RPMI7951 (cell line): ENCODE data around the gene CCDC70. TPM values are rescaled to one million over a fixed set of nuclear protein-coding genes. Genes with fewer than 3 reads are reported as not detected.
"Not testable (repeated sequence)": the region's sequence is repeated elsewhere in the genome, so short reads cannot be mapped to it uniquely, and the experiment has no call there.

ENCODE experiments used
- DNase-seq: peaks from one replicate; pipeline ENCODE4 v3.0.0-alpha.2; 2012; ENCODE audit warnings: low read depth
- total RNA-seq: library from RNA; depleted of rRNA; stranded (reverse); fragments of >200 nt; shearing (Covaris generic); gene quantifications from 2 replicates; pipeline ENCODE4 v1.2.3, GENCODE V29; 2014; rRNA removed

The CCDC70 gene
- total RNA-seq, 1 experiment from 2014 or later = not detected

DNA sequence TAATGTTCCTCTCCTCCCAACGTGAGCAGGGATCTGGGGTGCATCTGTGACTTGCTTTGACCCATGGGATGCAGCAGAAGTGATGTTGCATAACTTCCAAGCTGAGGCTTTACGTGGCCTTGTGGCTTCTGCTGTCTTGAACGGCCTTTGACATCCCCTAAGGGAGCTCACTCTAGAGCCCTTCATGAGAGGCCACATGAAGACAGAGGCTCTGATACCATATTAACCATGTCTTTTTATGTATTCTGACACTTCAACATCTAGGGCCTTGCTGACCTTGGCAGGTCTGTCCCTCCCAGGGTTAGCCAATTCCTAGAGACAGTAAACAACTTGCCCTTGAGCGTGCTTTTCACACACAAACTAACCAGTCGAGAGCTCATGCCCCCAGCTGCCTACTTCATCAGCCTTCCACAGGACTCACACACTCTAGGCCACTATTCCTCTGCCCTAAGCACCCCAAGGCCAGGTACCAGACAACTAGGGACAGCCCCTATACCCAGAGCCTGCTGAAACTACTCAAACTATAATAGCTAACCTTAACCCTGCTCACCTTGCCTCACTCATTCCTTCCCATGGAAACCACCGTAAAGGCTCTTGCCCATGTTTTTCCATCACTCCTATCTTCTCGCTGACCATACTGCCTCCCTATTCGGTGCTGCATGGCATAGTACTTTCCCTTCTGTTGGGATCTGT is 45.4 kb downstream of the CCDC70 start:
- DNase-seq = no peak

DNA sequence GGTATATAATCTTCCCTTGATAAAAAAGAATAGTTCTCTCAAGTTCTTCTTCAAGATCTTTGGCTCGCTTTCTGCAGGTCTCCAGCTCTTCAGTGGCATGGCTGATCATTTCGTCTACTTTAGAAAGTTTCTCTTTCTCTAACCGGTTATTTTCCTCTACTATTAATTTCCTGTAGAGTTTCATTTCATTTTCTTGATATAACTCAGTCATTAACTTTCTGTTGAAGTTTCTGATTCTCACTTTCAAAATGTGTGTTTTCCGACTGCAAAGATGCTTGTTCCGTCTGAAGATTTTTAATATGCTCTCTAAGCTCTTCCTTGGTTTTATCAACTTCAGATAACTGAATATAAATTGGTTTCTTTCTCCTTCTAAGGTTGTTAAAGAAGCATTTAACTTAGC is 47.5 kb downstream of the CCDC70 start:
- not testable (repeated sequence) for DNase-seq

DNA sequence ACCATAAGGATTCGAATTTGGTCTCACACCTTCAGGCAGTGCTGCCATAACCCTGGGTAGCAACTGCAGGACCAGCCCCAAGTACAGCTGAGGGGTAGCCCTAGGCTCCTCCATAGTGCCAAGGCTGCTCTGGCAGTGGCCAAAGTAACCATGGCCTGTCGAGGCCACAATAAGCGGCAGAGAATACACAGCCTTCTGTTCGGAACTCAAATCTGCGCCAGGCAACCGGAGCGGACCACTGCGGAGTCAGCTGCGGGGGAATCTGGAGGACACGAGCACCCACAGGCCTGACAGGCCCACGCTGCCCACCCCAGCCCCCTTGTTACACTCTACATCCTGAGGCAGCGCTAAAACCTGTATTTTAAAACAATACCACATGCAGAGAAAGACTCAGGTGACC is 48.7 kb downstream of the CCDC70 start:
- DNase-seq = no peak

DNA sequence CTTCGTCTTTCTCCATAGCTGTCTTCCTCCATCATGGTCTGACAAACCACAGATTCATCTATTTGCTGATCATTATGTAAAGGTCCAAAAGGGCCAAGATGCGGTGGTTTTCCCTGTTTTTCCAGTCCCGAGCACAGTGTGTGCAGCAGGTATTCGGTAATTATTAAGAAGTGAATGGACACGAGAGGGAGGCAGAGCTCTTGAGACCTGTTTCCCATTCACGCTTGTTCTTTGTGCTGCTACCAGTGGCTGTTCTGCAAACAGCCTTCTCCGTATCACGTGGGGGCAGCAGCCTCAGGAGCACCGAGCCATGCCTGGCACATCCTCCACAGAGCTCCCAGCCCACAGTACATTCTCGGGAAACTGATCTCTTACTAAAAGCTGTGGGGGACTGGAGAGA is 50.3 kb downstream of the CCDC70 start:
- peak; percentile 9 for DNase-seq

GRCh38 chr13:51912511-51913225 is 50.9 kb downstream of the CCDC70 start:
- no peak for DNase-seq

DNA sequence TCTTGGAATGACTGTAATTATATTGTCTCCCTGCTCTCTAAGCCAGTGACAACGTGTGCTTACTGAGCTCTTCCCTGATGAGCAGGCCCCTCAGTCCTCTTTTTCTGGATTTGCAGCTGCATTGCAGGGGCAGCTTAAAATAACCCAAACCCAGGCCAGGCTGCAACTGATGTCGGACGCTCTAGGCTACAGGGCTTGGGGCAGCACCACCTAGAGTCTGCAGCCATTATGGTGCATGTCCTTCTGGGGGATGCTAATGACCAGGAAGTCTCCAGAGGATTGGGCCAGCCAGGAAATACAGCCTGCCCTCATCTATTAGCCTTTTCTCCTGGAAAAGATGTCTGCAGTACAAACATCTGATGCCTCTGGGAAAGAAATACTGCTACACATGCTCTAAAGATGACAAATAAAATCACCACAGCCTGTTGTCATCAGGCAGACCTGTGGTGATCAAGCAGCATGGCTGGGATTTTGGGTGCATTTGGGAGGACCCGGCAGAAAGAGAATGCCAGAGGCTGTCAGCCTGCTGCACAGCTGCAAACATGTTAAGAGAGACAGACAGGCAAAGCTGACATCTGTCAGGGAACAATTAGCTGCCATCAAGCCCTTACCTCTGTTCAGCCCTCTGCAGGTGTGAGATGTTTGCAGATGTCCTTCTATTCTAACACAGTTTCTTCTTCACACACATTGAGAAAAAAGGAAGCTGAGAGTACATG is 51.8 kb downstream of the CCDC70 start:
- DNase-seq = no peak

- DNase-seq = no peak
Measured at GRCh38 chr13:51914137-51914493, 52.3 kb downstream of the CCDC70 start.

Other genes starting within 250 kb of the CCDC70 start
- 2.8 and 3.6 TPM in 2 replicates for gene DHRS12, start 57.8 kb upstream of the CCDC70 start, total RNA-seq
- not detected in 2 replicates for gene TMEM272, start 16.8 kb upstream of the CCDC70 start, total RNA-seq
- gene ATP7B, start 149.5 kb downstream of the CCDC70 start, total RNA-seq = 0.84 and 1.2 TPM in 2 replicates
- gene ALG11, start 150.4 kb downstream of the CCDC70 start, total RNA-seq = 7.2 and 9.4 TPM in 2 replicates
- gene UTP14C, start 162.7 kb downstream of the CCDC70 start, total RNA-seq = 7.0 and 7.1 TPM in 2 replicates